PC-9 (cell line): ENCODE data around the gene UNC45A. TPM values are rescaled to one million over a fixed set of nuclear protein-coding genes. Genes with fewer than 3 reads are reported as not detected.

ENCODE experiments used
- BruUV-seq: library from RNA; stranded (reverse); fragments of 400-500 nt; replicated peaks from 2 replicates; lab custom pipeline; 2021; lab: Mats Ljungman, UMichigan
- CTCF ChIA-PET: fragments of 300-600 bp; sonication (Branson Sonifier 250); formaldehyde crosslinking; loops from one replicate; lab custom pipeline; 2022; ENCODE audit warnings: antibody characterized with exemption; lab: Charles Lee
- POLR2A ChIA-PET: fragments of 300-600 bp; sonication (Branson Sonifier 250); formaldehyde crosslinking; loops from one replicate; lab custom pipeline; 2022; ENCODE audit warnings: antibody characterized with exemption; ENCODE audit not compliant: unreplicated experiment; lab: Charles Lee
- DNase-seq, 2 experiments: peaks; one replicate each; pipeline versions ENCODE4 v3.0.0 to v3.0.0-alpha.2; 2015 to 2022; ENCODE audit warnings: mixed read lengths in 1 of 2
- H2AFZ ChIP-seq: fragments of 200-600 bp; sonication (generic); 2 replicates; pipeline ENCODE4 v1.8.1; 2017; ENCODE audit warnings: antibody characterized with exemption
- H3F3A ChIP-seq: fragments of 200-600 bp; sonication (generic); 2 replicates; pipeline ENCODE4 v1.8.1; 2017; ENCODE audit warnings: antibody characterized with exemption, mild to moderate bottlenecking, low read depth; ENCODE audit not compliant: insufficient read depth
- H3K27ac ChIP-seq: fragments of 200-600 bp; sonication (generic); 2 replicates; pipeline ENCODE4 v1.6.1; 2016; ENCODE audit warnings: mixed run types
- H3K27me3 ChIP-seq: fragments of 200-600 bp; sonication (generic); 2 replicates; pipeline ENCODE4 v1.6.1; 2016; ENCODE audit warnings: low read depth, mixed run types; ENCODE audit not compliant: insufficient read depth
- H3K36me3 ChIP-seq: fragments of 200-600 bp; sonication (generic); 2 replicates; pipeline ENCODE4 v1.6.1; 2016; ENCODE audit warnings: low read depth, mixed run types
- H3K4me1 ChIP-seq: fragments of 200-600 bp; sonication (generic); replicated peaks from 2 replicates; pipeline ENCODE4 v1.6.1; 2016; ENCODE audit warnings: mixed run types; ENCODE audit not compliant: insufficient read depth
- H3K4me2 ChIP-seq: fragments of 200-600 bp; sonication (generic); 2 replicates; pipeline ENCODE4 v1.6.1; 2017; ENCODE audit warnings: mixed run types
- H3K4me3 ChIP-seq: fragments of 200-600 bp; sonication (generic); 2 replicates; pipeline ENCODE4 v1.6.1; 2016; ENCODE audit warnings: mixed run types
- H3K79me2 ChIP-seq: fragments of 200-600 bp; sonication (generic); 2 replicates; pipeline ENCODE4 v1.6.1; 2017; ENCODE audit warnings: low read depth, mixed run types
- H3K9me2 ChIP-seq: fragments of 200-600 bp; sonication (generic); 2 replicates; pipeline ENCODE4 v1.8.1; 2017; ENCODE audit warnings: mild to moderate bottlenecking; ENCODE audit not compliant: insufficient read depth
- H3K9me3 ChIP-seq: fragments of 200-600 bp; sonication (generic); 2 replicates; pipeline ENCODE4 v1.8.1; 2016; ENCODE audit warnings: low read depth; ENCODE audit not compliant: insufficient read depth
- H4K20me1 ChIP-seq: fragments of 200-600 bp; sonication (generic); 2 replicates; pipeline ENCODE4 v1.8.1; 2017; ENCODE audit not compliant: insufficient read depth
- EZH2 ChIP-seq: fragments of 200-600 bp; sonication (generic); IDR thresholded peaks from 2 replicates; pipeline ENCODE4 v1.8.0; 2017; ENCODE audit warnings: antibody characterized with exemption, low read depth
- intact Hi-C: fragments of 100-400 bp; cut with micrococcal nuclease; formaldehyde crosslinking; loops from one replicate; pipeline ENCODE4 v1.10.0; 2022; ENCODE audit not compliant: unreplicated experiment
- total RNA-seq: library from RNA; stranded (reverse); gene quantifications from 2 replicates; pipeline ENCODE4 v1.2.3, GENCODE V29; 2021
- TF ChIP-seq, protein P1 (sequence below): fragments of 200-600 bp; sonication (generic); conservative IDR thresholded peaks from 2 replicates; pipeline ENCODE4 v1.6.1; 2017; ENCODE audit warnings: mixed run types, antibody characterized with exemption, mild to moderate bottlenecking, moderate library complexity

UNC45A gene
- total RNA-seq, 1 experiment from 2014 or later, result 81.8 TPM

DNA sequence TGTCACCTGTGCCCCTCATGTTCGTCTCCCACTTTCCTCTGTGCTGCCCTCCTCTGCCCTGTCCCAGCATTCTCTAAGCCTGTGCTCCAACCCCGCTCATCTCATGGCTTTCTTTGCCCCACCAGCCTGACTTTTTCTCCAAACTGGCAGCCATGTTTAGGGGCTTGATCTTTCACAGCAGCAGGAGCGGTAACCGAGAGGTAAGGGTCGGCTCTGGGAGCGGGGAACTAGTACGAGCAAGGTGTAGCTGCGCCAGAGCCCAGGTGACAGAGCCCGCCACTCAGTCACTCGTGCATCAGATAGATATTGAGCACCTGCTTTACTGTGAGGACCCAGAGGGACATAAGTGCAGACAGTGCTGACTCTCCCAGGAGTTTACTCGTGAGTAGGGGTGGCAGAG is 18.6 kb upstream of the UNC45A start:
- H3K4me2 ChIP-seq, result no peak overlapping the region
- H3K4me1 ChIP-seq, result no peaks in the 10 kb centered on the region
- TF ChIP-seq, protein P1, sequence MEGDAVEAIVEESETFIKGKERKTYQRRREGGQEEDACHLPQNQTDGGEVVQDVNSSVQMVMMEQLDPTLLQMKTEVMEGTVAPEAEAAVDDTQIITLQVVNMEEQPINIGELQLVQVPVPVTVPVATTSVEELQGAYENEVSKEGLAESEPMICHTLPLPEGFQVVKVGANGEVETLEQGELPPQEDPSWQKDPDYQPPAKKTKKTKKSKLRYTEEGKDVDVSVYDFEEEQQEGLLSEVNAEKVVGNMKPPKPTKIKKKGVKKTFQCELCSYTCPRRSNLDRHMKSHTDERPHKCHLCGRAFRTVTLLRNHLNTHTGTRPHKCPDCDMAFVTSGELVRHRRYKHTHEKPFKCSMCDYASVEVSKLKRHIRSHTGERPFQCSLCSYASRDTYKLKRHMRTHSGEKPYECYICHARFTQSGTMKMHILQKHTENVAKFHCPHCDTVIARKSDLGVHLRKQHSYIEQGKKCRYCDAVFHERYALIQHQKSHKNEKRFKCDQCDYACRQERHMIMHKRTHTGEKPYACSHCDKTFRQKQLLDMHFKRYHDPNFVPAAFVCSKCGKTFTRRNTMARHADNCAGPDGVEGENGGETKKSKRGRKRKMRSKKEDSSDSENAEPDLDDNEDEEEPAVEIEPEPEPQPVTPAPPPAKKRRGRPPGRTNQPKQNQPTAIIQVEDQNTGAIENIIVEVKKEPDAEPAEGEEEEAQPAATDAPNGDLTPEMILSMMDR, result no peak
- TF ChIP-seq EZH2, result no peak
- no peaks in the 10 kb centered on the region for H3K9me3 ChIP-seq
- no peaks in the 10 kb centered on the region for H3K79me2 ChIP-seq
- POLR2A ChIA-PET, result interaction anchor here (0.6 kb wide), 1 partner anchor 193 kb away, joined by 3 read pairs; no protein-coding TSS in a partner anchor
- no TSS peak for BruUV-seq
- CTCF ChIA-PET, result no interaction called here
- intact Hi-C loops, result no loop called here
- no peak overlapping the region for H3K27ac ChIP-seq
- no peak overlapping the region for H3K4me3 ChIP-seq
- no peaks in the 10 kb centered on the region for H3K36me3 ChIP-seq
- H3K27me3 ChIP-seq, result no peaks in the 10 kb centered on the region
- H4K20me1 ChIP-seq, result no peaks in the 10 kb centered on the region
- no peaks in the 10 kb centered on the region for H3K9me2 ChIP-seq
- no peak for DNase-seq
- H2AFZ ChIP-seq, result no peak overlapping the region
- no peaks in the 10 kb centered on the region for H3F3A ChIP-seq

DNA sequence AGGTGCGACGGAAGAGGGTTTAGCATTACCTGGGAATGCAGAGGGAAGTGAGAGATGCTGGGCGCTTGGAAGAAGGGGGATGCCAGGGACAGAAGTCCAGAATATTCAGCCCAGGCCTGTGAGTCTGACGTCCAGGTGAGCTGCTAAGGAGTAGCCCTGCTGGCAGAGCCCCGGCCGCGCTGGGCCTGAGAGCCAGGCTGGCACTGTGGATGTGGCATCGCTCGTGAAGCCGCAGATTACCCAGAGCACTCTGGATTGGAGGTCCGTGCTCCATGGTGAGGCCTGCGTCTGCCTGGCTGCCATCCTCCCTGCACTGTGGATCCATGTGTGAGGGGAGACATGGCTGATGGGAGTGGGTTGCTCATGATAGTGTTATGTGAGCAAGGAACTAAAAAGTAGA is 17.5 kb upstream of the UNC45A start:
- Histone ChIP-seq H3K27ac (no peak overlapping the region), H3K9me2 (no peaks in the 10 kb centered on the region), H3K79me2 (no peaks in the 10 kb centered on the region), H3K27me3 (no peaks in the 10 kb centered on the region), H4K20me1 (no peaks in the 10 kb centered on the region), H3F3A (no peaks in the 10 kb centered on the region), H3K4me1 (no peaks in the 10 kb centered on the region), H3K36me3 (no peaks in the 10 kb centered on the region), H2AFZ (no peak overlapping the region), H3K4me3 (no peak overlapping the region), H3K4me2 (no peak overlapping the region), H3K9me3 (no peaks in the 10 kb centered on the region)
- DNase-seq, result no peak
- ChIA-PET CTCF (interaction anchor here (0.6 kb wide), 1 partner anchor 368 kb away, joined by 3 read pairs; no protein-coding TSS in a partner anchor), POLR2A (no interaction called here)
- intact Hi-C loops, result no loop called here
- no peak for TF ChIP-seq EZH2
- TF ChIP-seq, protein P1, result no peak
- BruUV-seq, result no TSS peak

DNA sequence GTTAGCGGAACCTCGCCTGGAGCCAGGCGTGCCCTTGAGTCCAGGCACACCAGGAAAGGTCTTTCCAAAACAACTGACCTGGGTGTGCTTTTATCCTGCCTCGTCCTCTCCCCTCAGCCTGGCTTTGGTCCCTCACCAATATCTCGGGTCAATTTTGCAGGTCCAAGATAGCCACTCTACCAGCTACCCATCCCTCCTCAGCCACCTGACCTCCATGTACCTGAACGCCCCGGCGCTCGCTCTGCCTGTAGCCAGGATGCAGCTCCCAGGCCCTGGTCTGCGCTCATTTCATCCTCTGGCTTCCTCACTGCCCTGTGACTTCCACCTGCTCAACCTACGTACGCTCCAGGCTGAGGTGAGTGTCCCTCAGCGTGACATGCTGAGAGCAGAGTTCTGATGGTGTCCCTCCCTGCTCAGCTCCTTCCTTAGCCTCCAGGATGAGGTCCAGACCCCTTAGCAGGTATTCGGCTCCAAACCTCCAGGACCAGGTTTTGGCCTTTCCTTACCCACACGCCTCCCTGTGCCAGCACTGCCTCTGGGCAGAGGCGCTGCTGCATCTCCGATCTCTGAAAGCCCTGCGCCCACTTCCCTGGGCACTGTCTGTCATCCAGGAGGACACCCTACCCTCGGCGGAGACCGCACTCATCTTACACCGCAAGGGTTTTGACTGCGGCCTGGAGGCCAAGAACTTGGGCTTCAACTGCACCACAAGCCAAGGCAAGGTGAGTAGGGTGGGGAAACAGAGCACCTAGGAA is 16.9 kb upstream of the UNC45A start:
- no peak overlapping the region for H2AFZ ChIP-seq
- ChIA-PET CTCF (interaction anchor here (0.6 to 0.7 kb wide), 3 partner anchors 9 to 368 kb away, joined by 3 to 7 read pairs (median 3); no protein-coding TSS in a partner anchor), POLR2A (no interaction called here)
- H3F3A ChIP-seq, result no peaks in the 10 kb centered on the region
- no peak overlapping the region for H3K4me3 ChIP-seq
- H3K36me3 ChIP-seq, result no peaks in the 10 kb centered on the region
- H3K4me2 ChIP-seq, result no peak overlapping the region
- H3K79me2 ChIP-seq, result no peaks in the 10 kb centered on the region
- no peak for TF ChIP-seq EZH2
- TF ChIP-seq, protein P1, result no peak
- H3K9me2 ChIP-seq, result no peaks in the 10 kb centered on the region
- DNase-seq, result no peak
- no peaks in the 10 kb centered on the region for H3K4me1 ChIP-seq
- intact Hi-C loops, result no loop called here
- H3K9me3 ChIP-seq, result no peaks in the 10 kb centered on the region
- H3K27me3 ChIP-seq, result no peaks in the 10 kb centered on the region
- H3K27ac ChIP-seq, result no peak overlapping the region
- no peaks in the 10 kb centered on the region for H4K20me1 ChIP-seq
- no TSS peak for BruUV-seq
